AG04450 (cell line): Measurements from ENCODE around the gene LRRC41. TPM values are rescaled to one million over a fixed set of nuclear protein-coding genes. Genes with fewer than 3 reads are reported as not detected.
"Not testable (repeated sequence)": the region's sequence is repeated elsewhere in the genome, so short reads cannot be mapped to it uniquely, and the experiment has no call there.

Source experiments
- CTCF ChIA-PET: fragments of 300-600, 350-600 bp; formaldehyde crosslinking; extraction: SDS; loops from one replicate; lab custom pipeline; 2022; ENCODE audit warnings: antibody characterized with exemption, inconsistent platforms; lab: Charles Lee
- POLR2A ChIA-PET: fragments of 350-600 bp; formaldehyde crosslinking; extraction: SDS; loops from one replicate; lab custom pipeline; 2021; ENCODE audit warnings: antibody characterized with exemption, inconsistent platforms; lab: Yijun Ruan, JAX
- DNase-seq: peaks from one replicate; pipeline ENCODE4 v3.0.0-alpha.2; 2011; ENCODE audit warnings: low read depth, low spot score
- H3K27ac ChIP-seq: one replicate; pipeline ENCODE4 v1.5.1; 2012; ENCODE audit warnings: low read depth, low read length, control low read depth
- H3K27me3 ChIP-seq: one replicate; pipeline ENCODE4 v1.6.0; 2012; ENCODE audit warnings: low read length; ENCODE audit not compliant: control insufficient read depth, insufficient read depth
- H3K4me3 ChIP-seq: 2 replicates; pipeline ENCODE4 v1.5.1; 2011; ENCODE audit warnings: mild to moderate bottlenecking, low read depth, low read length, control low read depth
- H3K9me3 ChIP-seq: 2 replicates; pipeline ENCODE4 v1.5.1; 2012; ENCODE audit warnings: low read length; ENCODE audit not compliant: control insufficient read depth, insufficient read depth
- polyA plus RNA-seq: library from polyadenylated mRNA; depleted of rRNA; stranded (reverse); fragments of >200 nt; gene quantifications from 2 replicates; pipeline ENCODE4 v1.2.3, GENCODE V29; 2011
- TF ChIP-seq, protein P1 (sequence below): IDR thresholded peaks from 2 replicates; pipeline ENCODE4 v1.5.1; 2011; ENCODE audit warnings: low read depth, low read length, control low read depth, inconsistent platforms

LRRC41 gene
- polyA plus RNA-seq, 1 experiment, result 66.3 TPM

DNA sequence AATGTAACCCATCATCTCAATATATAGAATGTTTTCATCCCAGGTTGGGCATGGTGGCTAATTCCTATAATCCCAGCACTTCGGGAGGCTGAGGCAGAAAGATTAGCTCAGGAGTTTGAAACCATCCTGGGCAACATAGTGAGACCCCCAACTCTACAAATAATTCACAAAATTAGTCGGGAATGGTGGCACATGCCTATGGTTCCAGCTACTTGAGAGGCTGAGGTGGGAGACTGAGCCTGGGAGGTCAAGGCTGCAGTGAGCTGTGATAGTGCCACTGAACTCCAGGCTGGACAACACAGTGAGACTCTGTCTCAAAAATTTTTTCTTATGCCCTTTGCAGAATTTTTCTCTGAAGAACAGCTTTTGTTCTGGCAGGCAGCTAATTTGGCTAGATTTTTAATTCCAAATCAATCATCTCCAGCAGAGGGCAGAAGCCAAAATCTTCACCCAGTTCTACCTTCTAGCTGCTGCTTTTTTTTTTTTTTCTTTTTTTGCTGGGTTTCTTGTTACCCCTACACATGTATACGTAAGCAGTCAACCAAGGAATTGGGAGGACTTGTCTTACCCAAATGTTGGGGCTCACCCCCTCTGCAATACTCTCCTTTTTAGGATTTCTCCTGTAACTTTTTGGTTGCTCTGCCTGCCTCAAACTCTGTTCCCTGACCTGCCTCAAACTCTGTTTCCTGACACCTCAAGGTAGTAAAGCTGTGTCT, 58.6 kb downstream of the LRRC41 start:
- TF ChIP-seq, protein P1, sequence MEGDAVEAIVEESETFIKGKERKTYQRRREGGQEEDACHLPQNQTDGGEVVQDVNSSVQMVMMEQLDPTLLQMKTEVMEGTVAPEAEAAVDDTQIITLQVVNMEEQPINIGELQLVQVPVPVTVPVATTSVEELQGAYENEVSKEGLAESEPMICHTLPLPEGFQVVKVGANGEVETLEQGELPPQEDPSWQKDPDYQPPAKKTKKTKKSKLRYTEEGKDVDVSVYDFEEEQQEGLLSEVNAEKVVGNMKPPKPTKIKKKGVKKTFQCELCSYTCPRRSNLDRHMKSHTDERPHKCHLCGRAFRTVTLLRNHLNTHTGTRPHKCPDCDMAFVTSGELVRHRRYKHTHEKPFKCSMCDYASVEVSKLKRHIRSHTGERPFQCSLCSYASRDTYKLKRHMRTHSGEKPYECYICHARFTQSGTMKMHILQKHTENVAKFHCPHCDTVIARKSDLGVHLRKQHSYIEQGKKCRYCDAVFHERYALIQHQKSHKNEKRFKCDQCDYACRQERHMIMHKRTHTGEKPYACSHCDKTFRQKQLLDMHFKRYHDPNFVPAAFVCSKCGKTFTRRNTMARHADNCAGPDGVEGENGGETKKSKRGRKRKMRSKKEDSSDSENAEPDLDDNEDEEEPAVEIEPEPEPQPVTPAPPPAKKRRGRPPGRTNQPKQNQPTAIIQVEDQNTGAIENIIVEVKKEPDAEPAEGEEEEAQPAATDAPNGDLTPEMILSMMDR, result peak; percentile 38; the same call in 1 of the 2 replicates
- no peak for DNase-seq

DNA sequence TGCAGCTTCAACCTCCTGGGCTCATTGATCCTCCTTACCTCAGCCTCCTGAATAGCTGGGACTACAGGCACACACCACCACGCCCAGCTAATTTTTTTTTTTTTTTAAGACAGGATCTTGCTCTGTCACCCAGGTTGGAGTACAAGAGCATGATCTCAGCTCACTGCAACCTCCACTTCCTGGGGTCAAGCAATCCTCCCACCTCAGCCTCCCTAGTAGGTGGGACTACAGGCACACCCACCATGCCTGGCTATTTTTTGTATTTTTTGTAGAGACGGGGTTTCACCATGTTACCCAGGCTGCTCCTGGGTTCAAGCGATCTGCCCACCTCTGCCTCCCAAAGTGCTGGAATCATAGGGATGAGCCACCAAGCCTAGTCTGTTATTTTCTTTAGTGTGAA, 59.6 kb downstream of the LRRC41 start:
- H3K4me3 ChIP-seq, H3K27me3 ChIP-seq, DNase-seq, H3K9me3 ChIP-seq, H3K27ac ChIP-seq, POLR2A ChIA-PET: not testable (repeated sequence)
- CTCF ChIA-PET, result interaction anchor here (0.6 to 2.2 kb wide), 3 partner anchors 100 to 1592 kb away, joined by 3 to 37 read pairs (median 4); no protein-coding TSS in a partner anchor

More for the DNA sequence above, 58.6 kb downstream of the LRRC41 start:
- H3K27me3 ChIP-seq, result no peaks in the 10 kb centered on the region
- POLR2A ChIA-PET, result no interaction called here
- CTCF ChIA-PET, result interaction anchor here (0.6 to 2.2 kb wide), 14 partner anchors 10 to 1593 kb away, joined by 3 to 37 read pairs (median 4); no protein-coding TSS in a partner anchor
- no peak overlapping the region for H3K27ac ChIP-seq
- no peaks in the 10 kb centered on the region for H3K9me3 ChIP-seq
- H3K4me3 ChIP-seq, result no peak overlapping the region

DNA sequence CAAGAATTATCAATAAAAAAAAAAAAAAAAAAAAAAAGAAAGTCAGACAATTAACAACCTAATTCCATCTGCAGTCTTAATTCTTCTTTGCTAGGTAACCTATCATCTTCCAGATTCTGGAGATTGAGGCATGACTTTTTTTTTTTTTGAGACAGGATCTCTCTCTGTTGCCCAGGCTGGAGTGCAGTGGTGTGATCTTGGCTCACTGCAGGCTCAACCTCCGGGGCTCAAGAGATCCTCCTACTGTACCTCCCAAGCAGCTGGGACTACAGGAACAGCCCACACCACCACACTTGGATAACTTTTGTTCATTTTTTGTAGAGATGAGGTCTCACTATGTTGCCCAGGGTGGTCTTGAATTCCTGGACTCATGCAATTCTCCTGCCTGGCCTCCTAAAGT, 60.5 kb downstream of the LRRC41 start:
- TF ChIP-seq, protein P1, result no peak
- H3K27me3 ChIP-seq, result no peaks in the 10 kb centered on the region
- DNase-seq, result no peak
- H3K9me3 ChIP-seq, result no peaks in the 10 kb centered on the region; the same call in 1 of the 2 replicates
- CTCF ChIA-PET, result no interaction called here
- H3K27ac ChIP-seq, result no peak overlapping the region
- POLR2A ChIA-PET, result no interaction called here
- H3K4me3 ChIP-seq, result no peak overlapping the region

DNA sequence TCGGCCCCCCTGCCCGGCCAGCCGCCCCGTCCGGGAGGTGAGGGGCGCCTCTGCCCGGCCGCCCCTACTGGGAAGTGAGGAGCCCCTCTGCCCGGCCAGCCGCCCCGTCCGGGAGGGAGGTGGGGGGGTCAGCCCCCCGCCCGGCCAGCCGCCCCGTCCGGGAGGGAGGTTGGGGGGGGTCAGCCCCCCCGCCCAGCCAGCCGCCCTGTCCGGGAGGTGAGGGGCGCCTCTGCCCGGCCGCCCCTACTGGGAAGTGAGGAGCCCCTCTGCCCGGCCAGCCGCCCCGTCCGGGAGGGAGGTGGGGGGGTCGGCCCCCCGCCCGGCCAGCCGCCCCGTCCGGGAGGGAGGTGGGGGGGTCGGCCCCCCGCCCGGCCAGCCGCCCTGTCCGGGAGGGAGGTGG, 61.7 kb downstream of the LRRC41 start:
- H3K4me3 ChIP-seq, H3K9me3 ChIP-seq, DNase-seq, H3K27ac ChIP-seq, POLR2A ChIA-PET, H3K27me3 ChIP-seq, CTCF ChIA-PET: not testable (repeated sequence)

DNA sequence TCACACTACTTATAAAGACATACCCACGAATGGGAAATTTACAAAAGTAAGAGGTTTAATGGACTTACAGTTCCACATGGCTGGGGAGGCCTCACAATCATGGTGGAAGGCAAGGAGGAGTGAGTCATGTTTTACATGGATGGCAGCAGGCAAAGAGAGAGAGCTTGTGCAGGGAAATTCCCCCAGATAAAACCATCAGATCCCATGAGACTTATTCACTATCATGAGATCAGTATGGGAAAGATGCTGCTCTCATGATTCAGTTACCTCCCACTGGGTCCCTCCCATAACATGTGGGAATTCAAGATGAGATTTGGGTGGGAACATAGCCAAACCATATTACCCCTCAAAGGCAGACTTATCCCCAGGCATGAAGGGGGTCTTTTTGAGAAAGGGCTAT, 64.6 kb downstream of the LRRC41 start:
- H3K27ac ChIP-seq, CTCF ChIA-PET, H3K9me3 ChIP-seq, POLR2A ChIA-PET, DNase-seq, H3K4me3 ChIP-seq, H3K27me3 ChIP-seq: not testable (repeated sequence)

DNA sequence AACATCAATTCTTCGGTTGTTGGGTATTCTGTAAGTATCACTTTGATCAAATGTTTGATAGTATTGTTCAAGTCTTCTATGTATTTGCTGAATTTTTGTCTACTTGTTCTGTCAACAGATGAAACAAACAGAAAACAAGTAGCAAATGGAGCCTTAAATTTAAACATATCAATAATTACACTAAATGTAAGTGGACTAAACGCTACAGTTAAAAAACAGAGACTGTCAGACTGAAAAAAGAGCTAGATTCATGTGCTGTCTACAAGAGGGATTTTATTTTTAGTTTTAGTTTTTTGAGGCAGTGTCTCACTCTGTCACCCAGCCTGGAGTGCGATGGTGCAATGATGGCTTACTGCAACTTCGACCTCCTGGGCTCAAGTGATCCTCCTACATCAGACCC, 66.5 kb downstream of the LRRC41 start:
- Histone ChIP-seq H3K4me3 (no peak overlapping the region), H3K9me3 (peaks cover 4% of the 10 kb centered on the region; the same call in 1 of the 2 replicates), H3K27me3 (no peaks in the 10 kb centered on the region), H3K27ac (no peak overlapping the region)
- CTCF ChIA-PET, result no interaction called here
- TF ChIP-seq, protein P1, result no peak
- no peak for DNase-seq
- POLR2A ChIA-PET, result no interaction called here

DNA sequence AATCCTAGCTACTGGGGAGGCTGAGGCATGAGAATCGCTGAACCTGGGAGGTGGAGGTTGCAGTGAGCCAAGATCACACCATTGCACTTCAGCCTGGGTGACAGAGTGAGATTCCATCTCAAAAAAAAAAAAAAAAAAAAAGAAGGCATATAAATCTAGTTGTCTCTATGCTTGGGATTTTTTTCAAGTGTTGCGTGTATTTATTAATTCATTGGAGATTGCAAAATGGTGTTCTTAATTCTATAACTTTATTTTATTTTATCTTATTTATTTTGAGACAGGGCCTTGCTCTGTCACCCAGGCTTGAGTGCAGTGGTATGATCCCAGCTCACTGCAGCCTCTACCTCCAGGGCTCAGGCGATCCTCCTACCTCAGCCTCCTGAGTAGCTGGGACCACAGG, 72.2 kb downstream of the LRRC41 start:
- CTCF ChIA-PET, result interaction anchor here (0.6 to 4.7 kb wide), 4 partner anchors 7 to 194 kb away, joined by 3 to 41 read pairs (median 4); no protein-coding TSS in a partner anchor
- H3K4me3 ChIP-seq, H3K9me3 ChIP-seq, H3K27me3 ChIP-seq, POLR2A ChIA-PET, H3K27ac ChIP-seq, DNase-seq: not testable (repeated sequence)
